NCI-H146 (cell line): Measurements from ENCODE around the gene COL6A1.
"Not testable (repeated sequence)": the region's sequence is repeated elsewhere in the genome, so short reads cannot be mapped to it uniquely, and the experiment has no call there.

ENCODE experiments used
- DNase-seq: peaks from one replicate; lab custom pipeline; 2025; lab: John Stamatoyannopoulos, UW

The COL6A1 gene

DNA sequence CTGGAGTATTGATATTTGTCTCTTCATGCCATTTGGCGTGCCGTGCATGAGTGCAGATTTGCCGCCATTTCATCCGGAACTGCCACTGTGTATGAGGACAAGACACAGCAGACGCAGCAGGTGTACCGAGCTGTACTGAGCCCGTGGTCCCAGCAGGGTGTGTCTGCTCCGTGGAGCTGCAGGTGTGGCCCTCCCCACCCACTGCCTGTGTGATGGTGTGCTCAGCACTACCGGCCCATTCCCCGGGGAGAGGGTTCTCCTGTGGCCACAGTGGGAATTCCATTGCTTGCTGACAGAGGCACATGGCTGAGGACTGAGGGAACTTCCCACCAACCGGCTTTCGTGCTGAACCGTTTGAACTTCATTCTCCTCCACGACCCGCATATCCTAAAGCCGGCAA, 34.3 kb upstream of the COL6A1 start:
- DNase-seq = no peak

DNA sequence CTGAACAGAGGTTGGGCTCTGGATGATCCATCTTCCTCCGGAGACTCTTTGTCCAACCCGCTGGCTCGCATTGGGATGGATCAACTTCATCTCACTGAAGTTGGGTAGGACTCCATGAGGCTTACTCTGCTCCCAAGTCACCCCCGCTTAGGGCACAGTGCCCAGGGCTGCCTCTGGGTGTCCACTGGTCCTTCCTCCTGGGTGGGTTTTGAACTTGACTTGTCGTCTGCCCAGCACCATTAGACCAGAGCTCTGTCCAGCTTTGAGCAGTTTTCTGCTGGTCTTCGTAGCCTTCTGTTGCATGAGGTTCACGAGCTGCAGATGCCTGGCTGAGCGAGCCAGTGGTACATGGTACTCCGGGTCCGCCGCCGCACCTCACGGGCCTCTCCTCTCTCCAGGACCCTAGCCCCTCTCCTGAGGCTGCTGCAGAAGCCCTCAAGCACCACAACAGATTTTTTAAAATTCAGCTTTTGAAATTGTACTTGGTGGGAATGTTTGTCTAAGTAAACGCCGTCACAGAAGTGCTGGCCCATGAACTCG, 33.8 kb upstream of the COL6A1 start:
- DNase-seq = no peak

DNA sequence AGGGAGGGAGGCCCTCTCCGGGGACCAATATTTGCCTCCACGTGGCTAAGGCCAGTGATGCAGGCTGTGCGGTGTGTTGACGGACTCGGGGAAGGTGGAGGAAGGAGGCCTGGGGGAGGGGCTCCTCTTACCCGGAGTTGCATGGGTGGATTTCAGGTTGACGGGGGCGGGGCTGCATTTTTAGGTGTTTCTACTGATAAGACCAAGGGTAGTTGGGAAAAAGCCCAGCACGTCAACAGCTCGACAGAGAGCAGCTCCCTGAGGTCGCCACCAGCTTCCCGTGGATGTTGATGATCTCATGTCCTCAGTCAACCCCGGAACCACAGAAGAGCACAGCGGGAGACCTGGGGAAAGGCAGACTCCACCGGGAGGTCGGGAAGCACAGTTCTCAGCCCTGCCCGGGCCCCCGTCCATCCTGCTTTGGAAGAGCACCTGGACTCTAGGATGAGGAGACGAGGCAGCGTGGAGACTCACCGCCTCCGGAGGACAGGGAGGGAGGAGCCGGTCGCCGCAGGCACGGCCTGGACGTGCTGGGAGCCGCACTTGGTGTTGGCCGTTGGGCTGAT, 32.9 kb upstream of the COL6A1 start:
- no peak for DNase-seq

DNA sequence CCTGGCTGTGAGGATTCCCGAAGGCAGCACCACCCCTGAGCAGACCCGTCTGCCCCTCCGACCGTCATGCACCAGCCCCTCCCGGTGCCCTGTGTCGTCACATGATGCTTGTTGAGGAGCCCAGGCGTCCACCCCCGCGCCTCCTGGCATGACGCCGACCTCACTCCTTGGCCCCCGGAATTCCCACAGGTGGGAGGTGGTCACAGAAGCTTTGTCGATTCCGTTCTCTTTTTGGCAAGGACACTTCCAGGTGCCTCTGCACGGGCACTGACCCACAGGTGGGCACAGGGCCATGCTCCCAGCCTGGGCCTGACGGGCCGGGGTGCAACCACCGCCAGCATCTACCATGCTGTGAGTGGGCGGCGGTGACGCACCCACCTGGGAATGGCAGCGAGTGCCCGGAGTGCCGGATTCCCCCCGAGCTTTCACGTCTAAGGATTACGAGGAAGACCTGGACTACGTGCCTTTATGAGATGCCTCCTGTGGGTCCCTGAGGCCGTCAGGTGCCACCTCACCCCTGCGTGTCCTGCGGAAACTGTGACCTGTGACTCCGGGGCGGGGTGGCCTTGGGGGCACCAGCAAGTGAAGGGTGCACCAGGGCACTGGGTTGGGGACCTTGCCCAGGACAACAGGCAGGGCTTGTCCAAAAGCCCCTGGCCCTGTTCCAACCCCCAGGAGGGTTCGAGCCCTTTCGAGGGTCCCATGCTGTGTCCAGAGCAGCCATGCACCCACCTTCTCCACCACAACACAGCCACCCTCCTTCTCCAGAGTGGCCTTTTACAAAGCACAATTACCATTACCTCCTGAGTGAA, 31.4 kb upstream of the COL6A1 start:
- DNase-seq = no peak

DNA sequence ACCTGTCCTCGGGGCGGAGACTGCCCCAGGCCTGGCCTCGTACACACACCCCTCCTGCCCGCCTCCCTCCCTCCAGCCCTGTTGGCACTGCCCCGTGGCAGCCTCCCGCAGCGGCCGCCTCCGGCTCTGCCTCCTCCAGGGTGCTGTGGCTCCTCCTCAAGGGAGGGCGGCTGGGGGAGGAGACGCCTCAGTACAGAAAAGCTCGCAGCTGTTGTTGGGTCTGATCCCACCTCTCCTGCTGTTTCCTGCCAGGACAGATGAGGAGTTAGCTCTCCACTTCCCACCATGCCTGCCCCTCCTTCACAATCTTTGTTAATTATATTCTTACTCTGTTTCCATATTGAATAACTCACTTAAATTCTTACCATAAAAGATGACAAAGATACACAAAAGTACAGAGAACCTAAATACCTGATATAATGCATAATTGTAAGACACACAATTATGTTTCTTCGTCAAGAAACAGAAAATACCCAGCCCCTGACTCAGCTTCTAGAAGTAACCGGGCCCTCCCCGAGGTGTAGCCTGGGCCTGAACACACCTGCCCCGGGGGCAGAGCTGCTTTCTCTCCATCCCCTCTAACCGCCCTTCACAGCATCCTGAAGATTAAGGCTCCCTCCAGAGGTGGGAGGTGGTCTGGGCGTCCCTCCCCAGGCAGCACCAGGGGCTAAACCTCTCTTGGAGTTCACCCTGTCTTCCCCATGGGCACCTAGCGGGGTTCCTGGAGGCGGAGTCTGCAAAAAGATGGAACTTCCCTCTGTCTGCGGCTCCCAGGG, 30.6 kb upstream of the COL6A1 start:
- no peak for DNase-seq

DNA sequence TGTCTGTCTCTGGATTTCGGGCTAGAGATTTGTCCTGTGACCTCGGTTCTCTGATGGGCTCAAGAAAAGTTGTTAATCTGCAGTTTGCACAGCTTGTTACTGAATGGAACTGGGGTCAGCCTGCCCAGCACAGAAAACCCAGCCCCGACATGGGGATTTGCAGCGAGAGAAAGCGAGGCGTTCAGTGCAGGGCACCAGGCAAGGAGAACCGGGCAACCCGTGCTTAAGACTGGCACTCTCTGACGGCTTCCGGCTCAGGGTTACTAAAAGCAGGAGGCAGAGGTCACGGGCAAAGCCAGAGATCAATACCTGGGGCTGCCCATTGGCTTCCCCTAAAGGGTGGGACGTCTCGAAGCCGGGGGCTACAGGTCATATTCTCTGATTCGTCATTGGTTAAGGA, 29.9 kb upstream of the COL6A1 start:
- no peak for DNase-seq

DNA sequence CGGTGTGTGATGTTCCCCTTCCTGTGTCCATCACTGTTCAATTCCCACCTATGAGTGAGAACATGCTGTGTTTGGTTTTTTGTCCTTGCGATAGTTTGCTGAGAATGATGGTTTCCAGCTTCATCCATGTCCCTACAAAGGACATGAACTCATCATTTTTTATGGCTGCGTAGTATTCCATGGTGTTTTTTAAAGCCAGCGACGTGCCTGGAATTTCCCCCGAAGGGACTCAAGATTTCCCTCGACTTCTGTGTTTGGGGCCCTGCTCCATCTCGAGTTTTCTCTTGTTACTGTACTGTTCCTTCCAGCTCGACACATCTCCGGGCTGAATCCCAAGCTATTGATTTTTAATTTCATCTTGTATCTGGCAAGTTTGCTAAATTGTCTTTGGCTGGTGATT, 29.0 kb upstream of the COL6A1 start:
- not testable (repeated sequence) for DNase-seq

DNA sequence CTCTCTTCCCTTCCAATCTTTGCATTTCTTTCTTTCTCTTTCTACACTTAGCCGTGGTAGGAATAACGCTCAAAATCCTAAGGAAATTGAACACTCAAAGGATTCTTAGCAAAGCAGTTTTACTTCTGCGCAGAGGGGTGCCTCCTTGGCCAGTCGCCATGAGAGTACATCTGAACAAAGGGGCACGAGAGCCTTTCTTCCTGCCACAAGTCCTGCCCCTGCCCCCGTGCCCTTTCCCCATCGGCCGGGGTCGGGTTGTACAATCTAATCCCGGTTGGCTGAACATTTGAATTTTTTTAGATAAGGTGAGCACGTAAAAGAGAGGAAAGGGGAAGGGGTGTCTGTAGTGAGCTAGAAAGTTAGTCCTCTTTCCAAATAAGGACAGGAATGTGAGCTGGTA, 28.6 kb upstream of the COL6A1 start:
- no peak for DNase-seq

DNA sequence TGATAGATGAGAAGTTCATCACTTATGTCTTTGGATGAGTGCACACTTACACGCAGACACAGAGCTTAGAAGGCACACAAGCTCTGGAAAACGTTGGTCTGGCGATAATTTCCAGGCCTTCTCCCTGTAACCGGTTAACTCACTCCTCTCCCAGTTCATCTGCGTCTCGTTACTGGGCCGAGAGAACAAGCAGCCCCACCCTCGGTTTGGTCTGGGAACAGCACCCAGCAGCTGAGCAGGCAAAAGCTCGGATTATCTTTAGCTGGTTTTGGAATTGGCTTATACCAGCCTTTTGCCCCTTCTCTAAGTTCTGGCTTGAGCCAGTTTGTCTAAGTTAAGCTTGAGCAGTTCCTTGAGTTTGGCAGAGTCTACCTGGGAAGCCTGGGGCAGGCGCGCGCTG, 27.3 kb upstream of the COL6A1 start:
- DNase-seq = no peak

DNA sequence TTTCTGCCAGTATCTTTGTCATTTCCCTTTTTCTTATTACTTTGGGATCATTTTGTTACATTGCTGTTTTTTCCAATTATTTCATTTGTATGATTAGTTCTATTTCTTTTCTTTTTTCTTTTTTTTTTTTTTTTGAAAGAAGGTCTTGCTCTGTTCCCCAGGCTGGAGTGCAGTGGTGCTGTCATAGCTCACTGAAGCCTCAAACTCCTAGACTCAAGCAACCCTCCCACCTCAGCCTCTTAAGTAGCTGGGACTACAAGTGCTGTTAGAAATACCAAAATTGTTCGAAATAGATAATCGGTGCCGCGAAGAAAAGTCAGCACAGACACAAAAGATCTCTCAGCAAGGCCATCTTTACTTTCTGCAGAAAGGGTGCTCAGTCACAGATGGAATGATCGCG, 26.6 kb upstream of the COL6A1 start:
- DNase-seq = no peak

DNA sequence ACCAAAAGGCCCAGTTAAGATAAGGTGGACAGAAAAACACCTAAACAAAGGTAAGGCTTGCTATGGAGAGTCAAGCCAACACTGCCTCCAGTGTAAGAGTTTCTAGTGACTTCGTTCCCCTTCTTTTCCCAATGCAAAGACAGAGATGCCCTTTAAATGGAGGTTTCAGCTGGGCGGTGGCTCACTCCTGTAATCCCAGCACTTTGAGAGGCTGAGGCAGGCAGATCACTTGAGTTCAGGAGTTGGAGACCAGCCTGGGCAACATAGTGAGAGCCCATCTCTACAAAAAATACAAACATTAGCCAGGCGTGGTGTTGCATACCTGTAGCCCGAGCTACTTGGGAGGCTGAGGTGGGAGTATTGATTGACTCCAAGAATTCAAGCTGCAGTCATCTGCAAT, 24.0 kb upstream of the COL6A1 start:
- no peak for DNase-seq

DNA sequence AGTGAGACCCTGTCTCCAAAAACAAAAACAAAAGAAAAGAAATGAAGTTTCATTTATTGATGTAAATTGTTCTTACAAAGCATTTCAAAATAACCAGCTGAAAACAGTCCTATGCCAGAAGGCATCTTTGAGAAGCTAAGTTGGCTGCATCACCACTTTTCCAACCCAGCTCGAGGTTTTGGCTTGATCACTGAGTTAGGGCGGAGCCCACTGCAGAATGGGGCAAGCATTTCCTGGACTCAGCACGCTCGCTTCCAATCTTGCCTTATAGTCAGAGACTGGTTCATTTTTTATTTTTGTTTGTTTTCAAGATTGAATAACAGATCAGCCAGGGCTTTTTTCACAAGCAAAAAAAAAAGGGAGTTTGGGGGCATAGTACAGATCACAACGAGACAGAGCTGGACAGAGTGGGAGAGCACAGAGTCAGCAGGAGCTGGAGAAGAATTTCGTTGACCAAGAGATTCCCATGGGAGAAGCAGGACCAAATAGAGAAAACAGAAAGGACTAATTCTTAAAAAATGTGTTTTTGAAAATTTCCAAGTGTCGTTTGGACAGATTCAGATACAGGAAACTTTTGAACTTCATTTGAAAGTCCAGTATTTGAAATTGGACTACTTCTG, 23.5 kb upstream of the COL6A1 start:
- DNase-seq = no peak

DNA sequence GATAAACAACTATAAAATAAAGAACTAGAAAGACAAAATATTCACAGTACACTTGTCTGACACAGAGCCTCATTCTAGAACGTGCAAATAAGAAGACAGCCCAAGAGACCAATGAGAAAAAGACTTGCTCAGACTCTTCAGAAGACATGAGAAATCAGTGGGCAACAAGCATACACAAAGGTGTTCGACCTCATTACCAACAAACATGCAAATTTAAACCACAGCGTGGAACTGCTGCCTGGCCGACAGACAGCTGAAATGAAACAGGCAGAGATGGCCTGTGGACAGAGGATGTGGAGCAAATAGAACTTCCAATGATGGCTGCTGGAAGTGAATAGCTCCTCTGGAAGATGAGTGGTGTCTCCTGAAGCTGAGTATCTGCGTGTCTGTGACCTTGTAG, 22.4 kb upstream of the COL6A1 start:
- no peak for DNase-seq

DNA sequence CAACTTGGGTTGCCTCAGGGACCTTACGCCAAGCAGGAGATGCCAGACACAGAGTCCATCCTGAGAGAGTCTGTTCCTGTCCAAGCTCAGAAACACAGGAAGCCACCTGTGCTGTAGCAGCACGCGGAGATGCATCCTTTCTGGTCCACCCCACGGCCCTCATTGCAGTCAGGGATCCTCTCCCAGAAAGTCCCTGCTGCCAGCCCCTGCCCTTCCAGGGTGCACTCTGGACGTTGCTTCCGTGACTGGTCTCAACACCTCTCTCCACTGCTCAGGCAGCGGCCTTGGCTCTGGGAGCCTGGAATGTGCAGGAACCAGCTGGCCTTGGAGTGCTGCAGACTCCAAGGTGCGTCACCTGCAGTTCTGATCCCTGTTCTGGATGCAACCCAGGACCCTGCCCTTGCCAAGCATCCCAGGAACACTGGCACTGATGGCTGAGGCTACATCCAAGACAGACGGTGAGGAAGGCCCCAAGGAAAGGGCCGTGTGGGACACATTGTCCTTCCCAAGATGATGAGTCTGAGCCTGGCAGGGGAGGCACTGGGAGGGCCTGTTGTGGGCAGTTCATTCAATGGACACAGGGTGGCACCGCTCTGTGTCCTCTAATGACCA, 21.7 kb upstream of the COL6A1 start:
- DNase-seq = no peak

DNA sequence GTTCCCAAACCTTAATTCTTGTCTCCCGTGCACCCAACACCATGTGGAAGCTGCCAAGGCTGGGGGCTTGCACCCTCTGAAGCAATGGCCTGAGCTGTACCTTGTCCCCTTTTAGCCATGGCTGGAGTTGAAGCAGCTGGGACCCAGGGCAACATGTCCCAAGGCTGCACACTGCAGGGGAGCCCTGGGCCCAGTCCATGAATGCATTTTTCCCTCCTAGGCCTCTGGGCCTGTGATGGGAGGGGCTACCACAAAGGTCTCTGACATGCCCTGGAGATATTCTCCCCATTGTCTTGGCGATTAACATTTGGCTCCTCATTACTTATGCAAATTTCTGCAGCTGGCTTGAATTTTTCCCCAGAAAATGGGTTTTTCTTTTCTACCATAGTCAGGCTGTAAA, 20.2 kb upstream of the COL6A1 start:
- not testable (repeated sequence) for DNase-seq

DNA sequence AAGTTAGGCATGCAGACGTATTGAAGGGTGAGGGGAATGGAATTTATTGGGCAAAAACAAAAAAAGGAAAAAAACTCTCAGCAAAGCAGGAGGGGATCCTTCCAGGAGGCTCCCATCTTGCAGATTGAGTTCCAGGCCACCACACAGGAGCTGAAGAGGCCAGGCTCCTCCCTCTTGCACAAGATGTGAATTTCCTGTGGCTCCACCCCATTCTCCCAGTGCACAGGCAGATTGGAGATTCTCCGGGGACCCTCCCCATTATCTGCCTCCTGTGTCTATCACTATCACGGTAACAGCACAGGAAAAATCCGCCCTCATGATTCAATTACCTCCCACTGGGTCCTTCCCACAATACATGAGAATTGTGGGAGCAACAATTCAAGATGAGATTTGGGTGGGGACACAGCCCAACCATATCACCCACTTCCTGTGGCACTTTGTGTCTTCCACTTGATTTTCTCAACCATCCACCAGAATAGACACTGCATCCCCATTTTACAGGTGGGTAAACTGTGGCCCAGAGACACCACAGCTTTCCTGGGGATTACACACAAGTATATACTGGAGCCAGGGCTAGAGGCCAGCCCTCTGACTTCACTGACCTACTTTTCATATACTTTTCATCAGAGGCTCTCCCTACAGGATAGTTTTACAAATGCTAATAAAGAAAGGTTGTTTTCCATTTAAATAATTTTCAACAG, 18.9 kb upstream of the COL6A1 start:
- no peak for DNase-seq

DNA sequence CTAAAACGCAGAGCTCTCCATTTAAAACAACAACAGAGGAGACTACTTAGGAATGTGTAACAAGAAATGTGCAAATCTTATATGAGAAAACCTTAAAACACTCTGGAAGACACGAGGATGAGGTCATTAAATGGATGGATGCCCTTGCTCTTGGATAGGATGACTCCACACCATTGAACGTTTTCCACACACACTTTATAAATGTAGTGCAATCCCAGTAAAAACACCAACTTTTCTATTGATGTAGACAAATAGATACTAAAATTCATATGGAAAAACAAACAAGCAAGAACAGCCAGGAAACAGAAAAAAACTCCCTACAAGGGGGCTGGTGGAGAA, 18.4 kb upstream of the COL6A1 start:
- DNase-seq = no peak

DNA sequence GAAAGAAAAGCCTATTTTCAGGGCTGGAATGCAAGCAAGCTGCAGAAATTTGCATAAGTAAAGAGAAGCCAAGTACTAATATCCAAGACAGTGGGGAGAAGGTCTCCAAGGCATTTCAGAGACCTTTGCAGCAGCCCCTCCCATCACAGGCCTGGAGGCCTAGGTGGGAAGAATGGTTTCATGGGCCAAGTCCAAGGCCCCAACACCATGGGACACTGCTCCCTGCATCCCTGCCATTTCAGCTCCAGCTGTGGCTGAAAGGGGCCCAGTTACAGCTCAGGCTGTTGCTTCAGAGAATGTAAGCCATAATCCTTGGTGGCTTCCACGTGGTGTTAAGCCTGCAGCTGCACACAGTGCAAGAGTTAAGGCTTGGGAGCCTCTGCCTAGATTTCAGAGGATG, 16.9 kb upstream of the COL6A1 start:
- DNase-seq = no peak

DNA sequence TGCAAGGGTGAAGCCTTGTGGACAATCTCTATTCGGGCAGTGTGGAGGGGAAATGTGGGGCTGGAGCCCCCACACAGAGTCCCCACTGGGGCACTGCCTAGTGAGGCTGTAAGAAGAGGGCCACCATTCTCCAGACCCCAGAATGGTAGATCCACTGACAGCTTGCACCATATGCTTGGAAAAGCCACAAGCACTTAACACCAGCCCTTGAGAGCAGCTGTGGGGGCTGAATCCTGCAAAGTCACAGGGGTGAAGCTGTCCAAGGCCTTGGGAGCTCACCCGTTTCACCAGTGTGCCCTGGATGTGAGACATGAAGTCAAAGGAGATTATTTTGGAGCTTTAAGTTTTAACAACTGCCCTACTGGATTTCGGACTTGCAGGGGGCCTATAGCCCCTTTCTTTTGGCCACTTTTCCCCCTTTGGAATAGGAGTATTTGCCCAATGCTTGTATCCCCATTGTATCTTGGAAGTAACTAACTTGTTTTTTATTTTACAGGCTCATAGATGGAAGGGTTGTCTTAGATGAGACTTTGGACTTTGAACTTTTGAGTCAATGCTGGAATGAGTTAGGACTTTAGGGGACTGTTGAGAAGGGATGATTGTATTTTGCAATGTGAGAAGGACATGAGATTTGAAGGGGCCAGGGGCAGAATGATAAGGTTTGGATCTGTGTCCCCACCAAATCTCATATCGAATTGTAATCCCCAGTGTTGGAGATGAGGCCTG, 16.3 kb upstream of the COL6A1 start:
- DNase-seq = no peak

DNA sequence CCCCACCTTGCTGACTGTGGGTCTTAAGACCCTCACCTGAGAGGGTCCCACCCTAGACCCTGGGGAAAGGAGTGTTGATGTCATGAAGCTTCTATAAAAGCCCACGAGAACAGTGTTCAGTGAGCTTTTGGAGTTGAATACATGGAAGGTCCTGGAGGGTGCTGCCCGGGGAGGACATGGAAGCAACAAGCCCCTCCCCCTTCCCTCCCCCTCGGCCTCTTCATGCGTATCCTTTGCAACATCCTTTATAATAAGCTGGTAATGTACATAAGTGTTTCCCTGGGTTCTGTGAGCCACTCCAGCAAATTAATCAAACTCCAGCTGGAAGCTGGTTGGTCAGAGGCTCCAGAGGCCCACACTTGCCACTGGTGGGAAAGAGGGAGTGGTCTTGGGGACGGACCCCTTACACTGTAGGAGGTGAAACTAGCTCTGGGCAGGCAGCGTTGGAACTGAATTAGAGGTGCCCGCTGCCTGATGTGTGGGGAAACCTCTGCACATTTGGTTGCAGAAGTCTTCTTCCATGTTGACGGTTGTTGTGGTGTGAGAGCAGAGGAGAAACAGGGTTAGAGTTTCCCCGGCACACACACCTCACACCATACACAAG, 14.7 kb upstream of the COL6A1 start:
- no peak for DNase-seq
